HepG2 (cell line): Measurements from ENCODE around the gene PCP4L1. TPM values are rescaled to one million over a fixed set of nuclear protein-coding genes. Genes with fewer than 3 reads are reported as not detected.

ENCODE experiments used
- FOSL1 ChIP-seq: sonication (generic); formaldehyde crosslinking; IDR thresholded peaks from 2 replicates; pipeline ENCODE4 v1.9.0; 2021; ENCODE audit warnings: missing genetic modification reagents, borderline replicate concordance
- HMG20A ChIP-seq: IDR thresholded peaks from 2 replicates; pipeline ENCODE4 v1.6.1; 2016; ENCODE audit warnings: borderline replicate concordance
- NR2C2 ChIP-seq: sonication (generic); formaldehyde crosslinking; IDR thresholded peaks from 2 replicates; pipeline ENCODE4 v1.4.0; 2020; ENCODE audit warnings: missing genetic modification reagents, mild to moderate bottlenecking, moderate library complexity, borderline replicate concordance
- NR2F6 ChIP-seq, 2 experiments: IDR thresholded peaks; 2 replicates each; pipeline ENCODE4 v1.6.1; 2016; ENCODE audit warnings: antibody characterized with exemption in 1 of 2, mild to moderate bottlenecking in 1 of 2
- POLR2A ChIP-seq, 2 experiments: IDR thresholded peaks; 2 replicates each; pipeline ENCODE4 v1.6.1; 2011; ENCODE audit warnings: low read depth in 2 of 2, low read length in 2 of 2, mild to moderate bottlenecking in 1 of 2, moderate library complexity in 1 of 2; ENCODE audit not compliant: insufficient read depth in 1 of 2
- PRMT3 ChIP-seq: sonication (generic); formaldehyde crosslinking; IDR thresholded peaks from 2 replicates; pipeline ENCODE4 v1.8.1; 2022; ENCODE audit warnings: low read depth, mild to moderate bottlenecking, moderate library complexity, missing genetic modification reagents, borderline replicate concordance
- RBM22 ChIP-seq: fragments of 200-400 bp; formaldehyde crosslinking; optimal IDR thresholded peaks from 2 replicates; pipeline ENCODE3; 2017; ENCODE audit warnings: mild to moderate bottlenecking, low read length, moderate library complexity
- RBM39 ChIP-seq: fragments of 200-400 bp; formaldehyde crosslinking; IDR thresholded peaks from one replicate; pipeline ENCODE4 v1.6.1; 2018; ENCODE audit warnings: antibody characterized with exemption, mild to moderate bottlenecking, low read depth, low read length; ENCODE audit not compliant: poor library complexity, severe bottlenecking
- RXRB ChIP-seq: IDR thresholded peaks from 2 replicates; pipeline ENCODE4 v1.6.1; 2016; ENCODE audit warnings: borderline replicate concordance, missing genetic modification reagents, missing compliant biosample characterization
- SALL1 ChIP-seq: sonication (generic); formaldehyde crosslinking; IDR thresholded peaks from 2 replicates; pipeline ENCODE4 v1.8.0; 2022; ENCODE audit warnings: mild to moderate bottlenecking, missing genetic modification reagents
- SNAPC2 ChIP-seq: sonication (generic); formaldehyde crosslinking; IDR thresholded peaks from 2 replicates; pipeline ENCODE4 v1.8.1; 2022; ENCODE audit warnings: mild to moderate bottlenecking, missing genetic modification reagents
- SOX13 ChIP-seq, 3 experiments: fragments of 450-650 bp in 1 of 3; sonication (generic) in 1 of 3; formaldehyde crosslinking in 1 of 3; IDR thresholded peaks in 2 of 3; conservative IDR thresholded peaks in 1 of 3; 2 replicates each; pipeline versions ENCODE4 v1.5.0 to v1.6.1; 2016 to 2020; ENCODE audit warnings: antibody characterized with exemption in 1 of 3, mild to moderate bottlenecking in 1 of 3, missing compliant biosample characterization in 1 of 3, missing genetic modification reagents in 1 of 3, moderate library complexity in 1 of 3
- ZFX ChIP-seq: sonication (generic); formaldehyde crosslinking; IDR thresholded peaks from 2 replicates; pipeline ENCODE4 v1.4.0; 2020; ENCODE audit warnings: mild to moderate bottlenecking, low read depth, missing genetic modification reagents, moderate library complexity
- ZNF564 ChIP-seq: sonication (generic); formaldehyde crosslinking; IDR thresholded peaks from 2 replicates; pipeline ENCODE4 v1.8.1; 2023; ENCODE audit warnings: mild to moderate bottlenecking, missing genetic modification reagents
- ZNF709 ChIP-seq: sonication (generic); formaldehyde crosslinking; IDR thresholded peaks from 2 replicates; pipeline ENCODE4 v1.5.0; 2020; ENCODE audit warnings: mild to moderate bottlenecking, missing genetic modification reagents
- ZNF878 ChIP-seq: sonication (generic); formaldehyde crosslinking; IDR thresholded peaks from 2 replicates; pipeline ENCODE4 v1.8.1; 2023; ENCODE audit warnings: mild to moderate bottlenecking, missing genetic modification reagents, moderate library complexity
- polyA plus RNA-seq, 8 experiments: library from polyadenylated mRNA; depleted of rRNA in 3 of 8; stranded (reverse) in 7 of 8; unstranded in 1 of 8; fragments of >200 nt; fragmentation: Illumina TruSeq in 4 of 8; extraction: Trizol in 4 of 8; gene quantifications; 2 replicates each; pipeline versions ENCODE4 v1.2.1 to v1.2.3, GENCODE V29; 2011 to 2016; ENCODE audit warnings: low read depth in 4 of 8, missing spikeins in 1 of 8, mixed read lengths in 1 of 8; ENCODE audit not compliant: insufficient read depth in 1 of 8
- total RNA-seq, 5 experiments: library from RNA; depleted of rRNA; stranded (reverse); fragments of >200 nt; fragmentation: Illumina TruSeq; extraction: Trizol; gene quantifications; 2 replicates each; pipeline ENCODE4 v1.2.3, GENCODE V29; 2016; ENCODE audit warnings: low read depth in 1 of 5
- TF ChIP-seq, protein P1 (sequence below): sonication (generic); formaldehyde crosslinking; IDR thresholded peaks from 2 replicates; pipeline ENCODE4 v1.4.0; 2020; ENCODE audit warnings: missing genetic modification reagents
- TF ChIP-seq, protein P2 (sequence below): sonication (generic); formaldehyde crosslinking; IDR thresholded peaks from 2 replicates; pipeline ENCODE4 v1.5.0; 2020; ENCODE audit warnings: mild to moderate bottlenecking, missing genetic modification reagents, borderline replicate concordance

The PCP4L1 gene
- total and polyA plus RNA-seq, 2 of the 13 experiments (the other 11 are each of a cell fraction or from before 2014, with no cell fraction given) = 0.28 TPM; not detected in 1

DNA sequence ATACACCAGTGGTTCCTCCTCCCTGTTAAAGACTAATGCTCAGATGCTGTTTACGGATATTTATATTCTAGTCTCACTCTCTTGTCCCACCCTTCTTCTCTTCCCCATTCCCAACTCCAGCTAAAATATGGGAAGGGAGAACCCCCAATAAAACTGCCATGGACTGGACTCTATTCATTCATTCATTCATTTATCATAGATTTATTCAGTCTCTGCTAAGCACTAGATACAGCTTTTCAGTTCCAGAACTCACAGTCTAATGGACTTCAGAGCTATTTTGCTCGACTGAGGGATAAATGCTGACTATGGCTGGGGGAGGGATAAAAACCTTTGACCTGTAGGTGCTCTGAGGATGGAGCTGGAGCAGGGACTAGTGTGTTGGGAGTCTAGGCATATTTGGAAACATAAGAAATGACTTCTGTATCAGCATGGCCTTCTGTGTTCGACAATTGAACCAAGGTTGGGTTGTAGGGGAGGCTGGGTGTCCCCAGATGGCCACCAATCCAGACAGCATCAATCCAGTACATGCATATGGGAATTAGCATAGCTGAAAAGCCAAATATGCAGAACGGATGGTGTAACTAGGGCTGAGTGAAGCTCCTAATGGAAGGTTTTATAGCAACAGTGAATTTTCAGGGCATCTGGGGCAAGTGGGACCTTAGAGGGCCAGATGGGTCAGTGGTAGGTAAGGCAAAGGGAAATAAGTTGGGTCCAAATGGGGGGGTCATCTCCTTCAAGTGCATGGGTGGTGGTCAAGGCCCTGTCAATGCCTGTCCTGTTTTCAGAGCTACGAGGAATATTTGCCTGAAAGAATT, 39.3 kb upstream of the PCP4L1 start (continued):
- no peak for TF ChIP-seq SNAPC2
- TF ChIP-seq POLR2A (IDR thresholded peaks at IDR 0.05; ENCODE audit: insufficient read depth in 1 of 2, low read depth in 2 of 2, low read length in 2 of 2) = peak in 1 of 2 experiments; percentile 66; a peak in 2 of 4 replicates
- no peak for TF ChIP-seq HMG20A (CRISPR knock-in tag)
- TF ChIP-seq ZNF878 (CRISPR knock-in tag) = 0 out of 2 replicates have a peak, but pooled peaks have one; percentile 43
- peak; percentile 54 for TF ChIP-seq NR2F6 (IDR thresholded peaks at IDR 0.05)
- TF ChIP-seq NR2F6 (CRISPR knock-in tag; IDR thresholded peaks at IDR 0.05) = peak; percentile 60; the same call in 1 of the 2 replicates
- TF ChIP-seq, protein P1, sequence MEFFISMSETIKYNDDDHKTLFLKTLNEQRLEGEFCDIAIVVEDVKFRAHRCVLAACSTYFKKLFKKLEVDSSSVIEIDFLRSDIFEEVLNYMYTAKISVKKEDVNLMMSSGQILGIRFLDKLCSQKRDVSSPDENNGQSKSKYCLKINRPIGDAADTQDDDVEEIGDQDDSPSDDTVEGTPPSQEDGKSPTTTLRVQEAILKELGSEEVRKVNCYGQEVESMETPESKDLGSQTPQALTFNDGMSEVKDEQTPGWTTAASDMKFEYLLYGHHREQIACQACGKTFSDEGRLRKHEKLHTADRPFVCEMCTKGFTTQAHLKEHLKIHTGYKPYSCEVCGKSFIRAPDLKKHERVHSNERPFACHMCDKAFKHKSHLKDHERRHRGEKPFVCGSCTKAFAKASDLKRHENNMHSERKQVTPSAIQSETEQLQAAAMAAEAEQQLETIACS (CRISPR knock-in tag) = no peak
- 0 out of 2 replicates have a peak, but pooled peaks have one; percentile 30 for TF ChIP-seq ZFX (CRISPR knock-in tag)
- TF ChIP-seq NR2C2 = 0 out of 2 replicates have a peak, but pooled peaks have one; percentile 7
- peak; percentile 62; the same call in 1 of the 2 replicates for TF ChIP-seq ZNF709 (CRISPR knock-in tag)
- TF ChIP-seq ZNF564 (CRISPR knock-in tag) = 0 out of 2 replicates have a peak, but pooled peaks have one; percentile 43
- TF ChIP-seq FOSL1 (CRISPR knock-in tag) = 0 out of 2 replicates have a peak, but pooled peaks have one; percentile 21
- TF ChIP-seq SOX13 (IDR thresholded peaks at IDR 0.05) = peak; percentile 10; the same call in 1 of the 2 replicates
- TF ChIP-seq SOX13 (CRISPR knock-in tag; conservative IDR thresholded peaks at IDR 0.05 in 1 of 2, IDR thresholded peaks at IDR 0.05 in 1 of 2) = no peak
- TF ChIP-seq, protein P2, sequence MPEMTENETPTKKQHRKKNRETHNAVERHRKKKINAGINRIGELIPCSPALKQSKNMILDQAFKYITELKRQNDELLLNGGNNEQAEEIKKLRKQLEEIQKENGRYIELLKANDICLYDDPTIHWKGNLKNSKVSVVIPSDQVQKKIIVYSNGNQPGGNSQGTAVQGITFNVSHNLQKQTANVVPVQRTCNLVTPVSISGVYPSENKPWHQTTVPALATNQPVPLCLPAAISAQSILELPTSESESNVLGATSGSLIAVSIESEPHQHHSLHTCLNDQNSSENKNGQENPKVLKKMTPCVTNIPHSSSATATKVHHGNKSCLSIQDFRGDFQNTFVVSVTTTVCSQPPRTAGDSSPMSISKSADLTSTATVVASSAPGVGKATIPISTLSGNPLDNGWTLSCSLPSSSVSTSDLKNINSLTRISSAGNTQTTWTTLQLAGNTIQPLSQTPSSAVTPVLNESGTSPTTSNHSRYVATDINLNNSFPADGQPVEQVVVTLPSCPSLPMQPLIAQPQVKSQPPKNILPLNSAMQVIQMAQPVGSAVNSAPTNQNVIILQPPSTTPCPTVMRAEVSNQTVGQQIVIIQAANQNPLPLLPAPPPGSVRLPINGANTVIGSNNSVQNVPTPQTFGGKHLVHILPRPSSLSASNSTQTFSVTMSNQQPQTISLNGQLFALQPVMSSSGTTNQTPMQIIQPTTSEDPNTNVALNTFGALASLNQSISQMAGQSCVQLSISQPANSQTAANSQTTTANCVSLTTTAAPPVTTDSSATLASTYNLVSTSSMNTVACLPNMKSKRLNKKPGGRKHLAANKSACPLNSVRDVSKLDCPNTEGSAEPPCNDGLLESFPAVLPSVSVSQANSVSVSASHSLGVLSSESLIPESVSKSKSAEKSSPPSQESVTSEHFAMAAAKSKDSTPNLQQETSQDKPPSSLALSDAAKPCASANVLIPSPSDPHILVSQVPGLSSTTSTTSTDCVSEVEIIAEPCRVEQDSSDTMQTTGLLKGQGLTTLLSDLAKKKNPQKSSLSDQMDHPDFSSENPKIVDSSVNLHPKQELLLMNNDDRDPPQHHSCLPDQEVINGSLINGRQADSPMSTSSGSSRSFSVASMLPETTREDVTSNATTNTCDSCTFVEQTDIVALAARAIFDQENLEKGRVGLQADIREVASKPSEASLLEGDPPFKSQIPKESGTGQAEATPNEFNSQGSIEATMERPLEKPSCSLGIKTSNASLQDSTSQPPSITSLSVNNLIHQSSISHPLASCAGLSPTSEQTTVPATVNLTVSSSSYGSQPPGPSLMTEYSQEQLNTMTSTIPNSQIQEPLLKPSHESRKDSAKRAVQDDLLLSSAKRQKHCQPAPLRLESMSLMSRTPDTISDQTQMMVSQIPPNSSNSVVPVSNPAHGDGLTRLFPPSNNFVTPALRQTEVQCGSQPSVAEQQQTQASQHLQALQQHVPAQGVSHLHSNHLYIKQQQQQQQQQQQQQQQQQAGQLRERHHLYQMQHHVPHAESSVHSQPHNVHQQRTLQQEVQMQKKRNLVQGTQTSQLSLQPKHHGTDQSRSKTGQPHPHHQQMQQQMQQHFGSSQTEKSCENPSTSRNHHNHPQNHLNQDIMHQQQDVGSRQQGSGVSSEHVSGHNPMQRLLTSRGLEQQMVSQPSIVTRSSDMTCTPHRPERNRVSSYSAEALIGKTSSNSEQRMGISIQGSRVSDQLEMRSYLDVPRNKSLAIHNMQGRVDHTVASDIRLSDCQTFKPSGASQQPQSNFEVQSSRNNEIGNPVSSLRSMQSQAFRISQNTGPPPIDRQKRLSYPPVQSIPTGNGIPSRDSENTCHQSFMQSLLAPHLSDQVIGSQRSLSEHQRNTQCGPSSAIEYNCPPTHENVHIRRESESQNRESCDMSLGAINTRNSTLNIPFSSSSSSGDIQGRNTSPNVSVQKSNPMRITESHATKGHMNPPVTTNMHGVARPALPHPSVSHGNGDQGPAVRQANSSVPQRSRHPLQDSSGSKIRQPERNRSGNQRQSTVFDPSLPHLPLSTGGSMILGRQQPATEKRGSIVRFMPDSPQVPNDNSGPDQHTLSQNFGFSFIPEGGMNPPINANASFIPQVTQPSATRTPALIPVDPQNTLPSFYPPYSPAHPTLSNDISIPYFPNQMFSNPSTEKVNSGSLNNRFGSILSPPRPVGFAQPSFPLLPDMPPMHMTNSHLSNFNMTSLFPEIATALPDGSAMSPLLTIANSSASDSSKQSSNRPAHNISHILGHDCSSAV = no peak
- peak; percentile 52 for TF ChIP-seq RBM22
- peak; percentile 4; the same call in 1 of the 2 replicates for TF ChIP-seq RXRB (CRISPR knock-in tag)
- TF ChIP-seq PRMT3 (CRISPR knock-in tag) = peak; percentile 56; the same call in 1 of the 2 replicates
- TF ChIP-seq RBM39 = no peak
- TF ChIP-seq SALL1 (CRISPR knock-in tag) = peak; percentile 24; the same call in 1 of the 2 replicates
